B cell (primary cell): ENCODE data around the gene DEPDC1B. TPM values are rescaled to one million over a fixed set of nuclear protein-coding genes. Genes with fewer than 3 reads are reported as not detected.
"Not testable (repeated sequence)": the region's sequence is repeated elsewhere in the genome, so short reads cannot be mapped to it uniquely, and the experiment has no call there.

Experiments
- ATAC-seq: fragments of 200-7000 bp; cut with Tn5 transposase; one replicate; pipeline ENCODE4 v1.10.0; 2021; ENCODE audit warnings: low read depth, mild to moderate bottlenecking, moderate number of reproducible peaks, moderate library complexity
- CTCF ChIA-PET: fragments of 350-600 bp; sonication (Branson Sonifier 250); formaldehyde crosslinking; loops from one replicate; lab custom pipeline; 2021; ENCODE audit warnings: antibody characterized with exemption, inconsistent platforms; lab: Charles Lee
- POLR2A ChIA-PET: fragments of 350-600 bp; sonication (Branson Sonifier 250); formaldehyde crosslinking; loops from one replicate; lab custom pipeline; 2021; ENCODE audit warnings: antibody characterized with exemption; lab: Charles Lee
- DNase-seq: peaks from one replicate; pipeline ENCODE4 v3.0.0; 2013
- H2AFZ ChIP-seq: 2 replicates; pipeline ENCODE4 v1.6.1; 2012; ENCODE audit warnings: mild to moderate bottlenecking, low read depth, low read length; ENCODE audit not compliant: insufficient read depth, poor library complexity, severe bottlenecking
- H3K27ac ChIP-seq, 2 donors: 1 replicate in 1 of 2; 2 replicates in 1 of 2; pipeline ENCODE4 v1.5.1; 2012 to 2013; ENCODE audit warnings: low read length in 2 of 2, mild to moderate bottlenecking in 2 of 2, moderate library complexity in 1 of 2
- H3K27me3 ChIP-seq, 4 experiments: fragments of 200-600 bp in 1 of 4; sonication (generic) in 1 of 4; replicated peaks in 1 of 4; 1 replicate in 2 of 4; 2 replicates in 2 of 4; pipeline versions ENCODE4 v1.6.1 to v1.7.0; 2013 to 2016; ENCODE audit warnings: low read length in 3 of 4, mild to moderate bottlenecking in 2 of 4, mixed read lengths in 1 of 4, moderate library complexity in 1 of 4; ENCODE audit not compliant: insufficient read depth in 4 of 4, control insufficient read depth in 3 of 4; ENCODE audit errors: control extremely low read depth in 1 of 4
- H3K36me3 ChIP-seq, 2 experiments: replicated peaks in 1 of 2; 1 replicate in 1 of 2; 2 replicates in 1 of 2; pipeline versions ENCODE4 v1.6.1 to v1.7.1; 2013; ENCODE audit warnings: low read length in 1 of 2; ENCODE audit not compliant: insufficient read depth in 2 of 2, control insufficient read depth in 1 of 2; ENCODE audit errors: control extremely low read depth in 1 of 2, extremely low read depth in 1 of 2
- H3K4me1 ChIP-seq, 2 donors: fragments of 200-600 bp in 1 of 2; sonication (generic) in 1 of 2; 1 replicate in 1 of 2; 2 replicates in 1 of 2; pipeline versions ENCODE4 v1.5.1 to v1.6.1; 2013 to 2017; ENCODE audit warnings: low read length in 2 of 2; ENCODE audit not compliant: control insufficient read depth in 2 of 2, insufficient read depth in 2 of 2
- H3K4me2 ChIP-seq: replicated peaks from 2 replicates; pipeline ENCODE3; 2012; ENCODE audit warnings: mild to moderate bottlenecking, low read depth, low read length; ENCODE audit not compliant: poor library complexity, severe bottlenecking
- H3K4me3 ChIP-seq, 5 experiments: fragments of 200-600 bp in 1 of 5; sonication (generic) in 1 of 5; 1 replicate in 3 of 5; 2 replicates in 2 of 5; pipeline versions ENCODE4 v1.5.1 to v1.7.0; 2011 to 2016; ENCODE audit warnings: low read length in 4 of 5, mild to moderate bottlenecking in 4 of 5, low read depth in 2 of 5, control low read depth in 1 of 5, moderate library complexity in 1 of 5; ENCODE audit not compliant: insufficient read depth in 1 of 5; ENCODE audit errors: control extremely low read depth in 1 of 5, extremely low read depth in 1 of 5
- H3K79me2 ChIP-seq: fragments of 200-600 bp; sonication (generic); one replicate; pipeline ENCODE4 v1.6.0; 2016; ENCODE audit warnings: low read length; ENCODE audit not compliant: control insufficient read depth, insufficient read depth
- H3K9ac ChIP-seq: fragments of 200-600 bp; sonication (generic); 2 replicates; pipeline ENCODE4 v1.6.1; 2017; ENCODE audit warnings: mild to moderate bottlenecking, low read length, moderate library complexity
- H3K9me3 ChIP-seq, 3 donors: one replicate each; pipeline versions ENCODE4 v1.6.1 to v1.7.1; 2013; ENCODE audit warnings: low read length in 2 of 3; ENCODE audit not compliant: control insufficient read depth in 2 of 3, insufficient read depth in 1 of 3; ENCODE audit errors: control extremely low read depth in 1 of 3
- H4K20me1 ChIP-seq: 2 replicates; pipeline ENCODE4 v1.6.0; 2012; ENCODE audit warnings: mild to moderate bottlenecking, low read length; ENCODE audit not compliant: insufficient read depth, control insufficient read depth, poor library complexity, severe bottlenecking
- H3K27ac Mint-ChIP-seq: one replicate; pipeline ENCODE4 v1.8.0; 2021; ENCODE audit warnings: mixed read lengths
- H3K27me3 Mint-ChIP-seq: one replicate; pipeline ENCODE4 v1.8.0; 2021; ENCODE audit warnings: mixed read lengths
- H3K4me1 Mint-ChIP-seq: one replicate; pipeline ENCODE4 v1.8.0; 2021; ENCODE audit warnings: mixed read lengths
- H3K4me3 Mint-ChIP-seq: one replicate; pipeline ENCODE4 v1.8.0; 2021; ENCODE audit warnings: mixed read lengths
- H3K9me3 Mint-ChIP-seq: one replicate; pipeline ENCODE4 v1.8.0; 2022; ENCODE audit warnings: mixed read lengths; ENCODE audit not compliant: insufficient read depth
- EZH2 ChIP-seq: IDR thresholded peaks from 2 replicates; pipeline ENCODE4 v1.6.1; 2012; ENCODE audit warnings: borderline replicate concordance, low read depth, mild to moderate bottlenecking, moderate library complexity, low read length; ENCODE audit not compliant: insufficient read depth, poor library complexity, severe bottlenecking
- WGBS: methylation state at CpG from one replicate; pipeline ENCODE4 v1.1.5; 2013; ENCODE audit warnings: missing lambda C conversion rate; ENCODE audit not compliant: insufficient coverage; 5-methylcytosine and 5-hydroxymethylcytosine counted together
- intact Hi-C: fragments of 100-400 bp; cut with micrococcal nuclease; formaldehyde crosslinking; loops from one replicate; pipeline ENCODE4 v1.10.0; 2022
- polyA plus RNA-seq: library from polyadenylated mRNA; depleted of rRNA; stranded (reverse); fragments of >200 nt; gene quantifications from 2 replicates; pipeline ENCODE4 v1.2.3, GENCODE V29; 2012
- total RNA-seq, 2 donors: library from RNA; stranded (reverse); fragments of 120-200 nt in 1 of 2; gene quantifications; 1 replicate in 1 of 2; 2 replicates in 1 of 2; pipeline versions ENCODE4 v1.2.3 to v1.2.4, GENCODE V29; 2013 to 2022
- TF ChIP-seq, protein P1 (sequence below): fragments of 200-600 bp; IDR thresholded peaks from one replicate; pipeline ENCODE4 v1.8.0; 2022; ENCODE audit warnings: antibody characterized with exemption, mild to moderate bottlenecking

The DEPDC1B gene
- total and polyA plus RNA-seq, 2 donors (not counting 1 experiment from before 2014, with no cell fraction given), result 0.04 to 0.25 TPM

DNA sequence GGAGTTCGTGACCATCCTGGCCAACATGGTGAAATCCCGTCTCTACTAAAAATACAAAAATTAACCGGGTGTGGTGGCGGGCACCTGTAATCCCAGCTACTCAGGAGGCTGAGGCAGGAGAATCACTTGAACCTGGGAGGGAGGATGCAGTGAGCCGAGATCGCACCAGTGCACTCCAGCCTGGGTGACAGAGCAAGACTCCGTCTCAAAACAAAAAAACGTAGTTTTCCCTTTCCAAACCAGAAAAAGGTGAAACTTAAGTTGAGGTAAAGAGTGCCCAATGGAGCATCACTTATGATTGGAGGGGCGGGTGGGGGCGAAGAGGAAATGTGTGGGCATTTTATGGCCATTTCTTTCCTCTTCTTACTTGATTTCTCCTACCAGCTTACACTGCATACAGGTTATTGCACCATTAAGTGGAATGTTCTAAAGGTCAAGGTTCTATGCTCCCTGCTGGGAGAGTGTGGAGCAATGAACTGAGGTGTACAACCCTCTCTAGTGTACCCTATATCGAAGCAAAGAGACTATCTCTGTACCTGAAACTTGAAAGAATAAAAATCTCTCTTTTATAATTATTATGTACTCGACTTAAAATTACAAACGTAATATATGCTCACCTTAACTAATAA, 136.2 kb downstream of the DEPDC1B start:
- ChIA-PET POLR2A (no interaction called here), CTCF (no interaction called here)
- Histone ChIP-seq H3K9ac (no peak overlapping the region), H3K4me2 (no peak overlapping the region), H4K20me1 (no peaks in the 10 kb centered on the region), H3K27me3 (no peaks in the 10 kb centered on the region), H3K36me3 (no peaks in the 10 kb centered on the region), H2AFZ (no peak overlapping the region), H3K9me3 (peaks cover 0 to 17% (median 12%) of the 10 kb centered on the region in 3 donors), H3K4me3 (no peak overlapping the region), H3K4me1 (no peaks in the 10 kb centered on the region), H3K79me2 (no peaks in the 10 kb centered on the region), H3K27ac (no peak overlapping the region)
- H3K27me3 Mint-ChIP-seq, result no peaks in the 10 kb centered on the region
- TF ChIP-seq, protein P1, sequence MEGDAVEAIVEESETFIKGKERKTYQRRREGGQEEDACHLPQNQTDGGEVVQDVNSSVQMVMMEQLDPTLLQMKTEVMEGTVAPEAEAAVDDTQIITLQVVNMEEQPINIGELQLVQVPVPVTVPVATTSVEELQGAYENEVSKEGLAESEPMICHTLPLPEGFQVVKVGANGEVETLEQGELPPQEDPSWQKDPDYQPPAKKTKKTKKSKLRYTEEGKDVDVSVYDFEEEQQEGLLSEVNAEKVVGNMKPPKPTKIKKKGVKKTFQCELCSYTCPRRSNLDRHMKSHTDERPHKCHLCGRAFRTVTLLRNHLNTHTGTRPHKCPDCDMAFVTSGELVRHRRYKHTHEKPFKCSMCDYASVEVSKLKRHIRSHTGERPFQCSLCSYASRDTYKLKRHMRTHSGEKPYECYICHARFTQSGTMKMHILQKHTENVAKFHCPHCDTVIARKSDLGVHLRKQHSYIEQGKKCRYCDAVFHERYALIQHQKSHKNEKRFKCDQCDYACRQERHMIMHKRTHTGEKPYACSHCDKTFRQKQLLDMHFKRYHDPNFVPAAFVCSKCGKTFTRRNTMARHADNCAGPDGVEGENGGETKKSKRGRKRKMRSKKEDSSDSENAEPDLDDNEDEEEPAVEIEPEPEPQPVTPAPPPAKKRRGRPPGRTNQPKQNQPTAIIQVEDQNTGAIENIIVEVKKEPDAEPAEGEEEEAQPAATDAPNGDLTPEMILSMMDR, result no peak
- no peak for TF ChIP-seq EZH2
- no peak overlapping the region for H3K4me3 Mint-ChIP-seq
- H3K27ac Mint-ChIP-seq, result no peak overlapping the region
- intact Hi-C loops, result no loop called here
- DNase-seq (no peak), ATAC-seq (no peak)
- 93% methylated on average over 4 of the region's 13 CpGs for WGBS
- no peaks in the 10 kb centered on the region for H3K4me1 Mint-ChIP-seq
- peaks cover 22% of the 10 kb centered on the region for H3K9me3 Mint-ChIP-seq

DNA sequence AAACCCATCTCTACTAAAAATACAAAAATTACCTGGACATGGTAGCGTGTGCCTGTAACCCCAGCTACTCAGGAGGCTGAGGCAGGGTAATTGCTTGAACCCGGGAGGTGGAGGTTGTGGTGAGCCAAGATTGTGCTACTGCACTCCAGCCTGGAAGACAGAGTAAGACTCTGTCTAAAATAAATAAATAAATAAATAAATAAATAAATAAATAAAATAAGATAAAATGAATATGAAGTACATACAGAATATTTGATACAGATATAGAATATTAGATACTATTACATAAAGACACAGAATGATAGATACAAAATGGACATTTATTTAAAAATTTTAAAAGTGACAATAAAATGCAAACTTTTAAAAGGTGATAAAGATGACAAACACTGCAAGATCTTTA, 146.7 kb downstream of the DEPDC1B start:
- DNase-seq, H3K79me2 ChIP-seq, H4K20me1 ChIP-seq, H3K27ac Mint-ChIP-seq, H3K4me1 Mint-ChIP-seq, H3K27me3 Mint-ChIP-seq, H3K4me1 ChIP-seq, H3K4me2 ChIP-seq, H3K9ac ChIP-seq, H3K9me3 ChIP-seq, ATAC-seq, H3K27me3 ChIP-seq, H3K27ac ChIP-seq, POLR2A ChIA-PET, H3K4me3 Mint-ChIP-seq, H3K4me3 ChIP-seq, intact Hi-C loops, H3K9me3 Mint-ChIP-seq, CTCF ChIA-PET, H3K36me3 ChIP-seq, H2AFZ ChIP-seq: not testable (repeated sequence)
- WGBS, result no CpG with 5 or more reads among the region's 2 CpGs
